SK-N-SH (cell line): Measurements from ENCODE around the gene DLX4.

Experiments used
- EP300 ChIP-seq, 2 experiments: IDR thresholded peaks; 2 replicates each; pipeline versions ENCODE4 v1.4.0 to v1.6.1; 2012; ENCODE audit warnings: borderline replicate concordance in 1 of 2, low read depth in 1 of 2, low read length in 1 of 2
- GABPA ChIP-seq: IDR thresholded peaks from 2 replicates; pipeline ENCODE4 v1.4.0; 2012; ENCODE audit warnings: low read depth, mild to moderate bottlenecking
- POLR2AphosphoS5 ChIP-seq: IDR thresholded peaks from 2 replicates; pipeline ENCODE4 v1.6.1; 2012; ENCODE audit warnings: low read depth, low read length
- RXRA ChIP-seq: IDR thresholded peaks from 2 replicates; pipeline ENCODE4 v1.4.0; 2012; ENCODE audit warnings: low read depth, mild to moderate bottlenecking, borderline replicate concordance
- SIN3A ChIP-seq: IDR thresholded peaks from 2 replicates; pipeline ENCODE4 v1.6.1; 2012; ENCODE audit warnings: low read depth, mild to moderate bottlenecking, low read length, moderate library complexity, borderline replicate concordance
- SMC3 ChIP-seq: IDR thresholded peaks from 2 replicates; pipeline ENCODE4 v1.6.1; 2012; ENCODE audit warnings: low read depth, low read length, improper control_type of control experiment
- TAF1 ChIP-seq: IDR thresholded peaks from 2 replicates; pipeline ENCODE4 v1.6.1; 2012; ENCODE audit warnings: low read depth, mild to moderate bottlenecking, low read length, moderate library complexity, borderline replicate concordance
- TF ChIP-seq, protein P1 (sequence below): IDR thresholded peaks from 2 replicates; pipeline ENCODE4 v1.6.1; 2012; ENCODE audit warnings: mild to moderate bottlenecking, low read depth, low read length, moderate library complexity
- TF ChIP-seq, protein P2 (sequence below): fragments of 200-600 bp; sonication (generic); IDR thresholded peaks from 2 replicates; pipeline ENCODE4 v1.6.1; 2017; ENCODE audit warnings: antibody characterized with exemption, mild to moderate bottlenecking, moderate library complexity

DNA sequence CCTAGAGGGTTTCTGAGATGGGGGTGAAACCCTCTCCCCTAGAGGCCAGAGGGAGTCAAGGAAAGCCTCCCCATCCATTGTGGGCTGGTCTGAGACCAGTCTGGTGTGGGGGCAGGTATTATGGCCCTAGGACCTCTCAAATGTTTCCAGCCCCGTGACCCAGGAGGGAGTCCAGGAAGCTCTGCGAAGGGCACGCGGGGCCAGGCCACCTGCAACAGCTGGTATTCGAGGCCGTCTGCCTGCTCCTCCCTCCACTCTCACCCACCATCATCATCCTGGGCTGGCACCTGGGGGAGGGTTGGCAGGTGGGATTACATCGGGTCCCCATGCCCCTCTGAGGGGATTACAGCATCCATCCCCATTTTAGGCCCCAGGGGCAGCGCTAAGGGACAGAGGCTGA lies 38.1 kb upstream of the DLX4 start:
- no peak for TF ChIP-seq GABPA
- no peak for TF ChIP-seq RXRA
- TF ChIP-seq, protein P1, sequence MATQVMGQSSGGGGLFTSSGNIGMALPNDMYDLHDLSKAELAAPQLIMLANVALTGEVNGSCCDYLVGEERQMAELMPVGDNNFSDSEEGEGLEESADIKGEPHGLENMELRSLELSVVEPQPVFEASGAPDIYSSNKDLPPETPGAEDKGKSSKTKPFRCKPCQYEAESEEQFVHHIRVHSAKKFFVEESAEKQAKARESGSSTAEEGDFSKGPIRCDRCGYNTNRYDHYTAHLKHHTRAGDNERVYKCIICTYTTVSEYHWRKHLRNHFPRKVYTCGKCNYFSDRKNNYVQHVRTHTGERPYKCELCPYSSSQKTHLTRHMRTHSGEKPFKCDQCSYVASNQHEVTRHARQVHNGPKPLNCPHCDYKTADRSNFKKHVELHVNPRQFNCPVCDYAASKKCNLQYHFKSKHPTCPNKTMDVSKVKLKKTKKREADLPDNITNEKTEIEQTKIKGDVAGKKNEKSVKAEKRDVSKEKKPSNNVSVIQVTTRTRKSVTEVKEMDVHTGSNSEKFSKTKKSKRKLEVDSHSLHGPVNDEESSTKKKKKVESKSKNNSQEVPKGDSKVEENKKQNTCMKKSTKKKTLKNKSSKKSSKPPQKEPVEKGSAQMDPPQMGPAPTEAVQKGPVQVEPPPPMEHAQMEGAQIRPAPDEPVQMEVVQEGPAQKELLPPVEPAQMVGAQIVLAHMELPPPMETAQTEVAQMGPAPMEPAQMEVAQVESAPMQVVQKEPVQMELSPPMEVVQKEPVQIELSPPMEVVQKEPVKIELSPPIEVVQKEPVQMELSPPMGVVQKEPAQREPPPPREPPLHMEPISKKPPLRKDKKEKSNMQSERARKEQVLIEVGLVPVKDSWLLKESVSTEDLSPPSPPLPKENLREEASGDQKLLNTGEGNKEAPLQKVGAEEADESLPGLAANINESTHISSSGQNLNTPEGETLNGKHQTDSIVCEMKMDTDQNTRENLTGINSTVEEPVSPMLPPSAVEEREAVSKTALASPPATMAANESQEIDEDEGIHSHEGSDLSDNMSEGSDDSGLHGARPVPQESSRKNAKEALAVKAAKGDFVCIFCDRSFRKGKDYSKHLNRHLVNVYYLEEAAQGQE: no peak
- TF ChIP-seq, protein P2, sequence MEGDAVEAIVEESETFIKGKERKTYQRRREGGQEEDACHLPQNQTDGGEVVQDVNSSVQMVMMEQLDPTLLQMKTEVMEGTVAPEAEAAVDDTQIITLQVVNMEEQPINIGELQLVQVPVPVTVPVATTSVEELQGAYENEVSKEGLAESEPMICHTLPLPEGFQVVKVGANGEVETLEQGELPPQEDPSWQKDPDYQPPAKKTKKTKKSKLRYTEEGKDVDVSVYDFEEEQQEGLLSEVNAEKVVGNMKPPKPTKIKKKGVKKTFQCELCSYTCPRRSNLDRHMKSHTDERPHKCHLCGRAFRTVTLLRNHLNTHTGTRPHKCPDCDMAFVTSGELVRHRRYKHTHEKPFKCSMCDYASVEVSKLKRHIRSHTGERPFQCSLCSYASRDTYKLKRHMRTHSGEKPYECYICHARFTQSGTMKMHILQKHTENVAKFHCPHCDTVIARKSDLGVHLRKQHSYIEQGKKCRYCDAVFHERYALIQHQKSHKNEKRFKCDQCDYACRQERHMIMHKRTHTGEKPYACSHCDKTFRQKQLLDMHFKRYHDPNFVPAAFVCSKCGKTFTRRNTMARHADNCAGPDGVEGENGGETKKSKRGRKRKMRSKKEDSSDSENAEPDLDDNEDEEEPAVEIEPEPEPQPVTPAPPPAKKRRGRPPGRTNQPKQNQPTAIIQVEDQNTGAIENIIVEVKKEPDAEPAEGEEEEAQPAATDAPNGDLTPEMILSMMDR: no peak
- no peak for TF ChIP-seq EP300 (IDR thresholded peaks at IDR 0.05; ENCODE audit: borderline replicate concordance in 1 of 2, low read depth in 1 of 2, low read length in 1 of 2)
- TF ChIP-seq POLR2AphosphoS5: no peak
- no peak for TF ChIP-seq SIN3A
- no peak for TF ChIP-seq TAF1
- TF ChIP-seq SMC3: no peak
